Osteocyte (in vitro differentiated cells): ENCODE results near the gene GSTK1. TPM values are rescaled to one million over a fixed set of nuclear protein-coding genes. Genes with fewer than 3 reads are reported as not detected.
"Not testable (repeated sequence)": the region's sequence is repeated elsewhere in the genome, so short reads cannot be mapped to it uniquely, and the experiment has no call there.

ENCODE experiments used
- DNase-seq: peaks from one replicate; pipeline ENCODE4 v3.0.0; 2021; ENCODE audit warnings: mixed read lengths; ENCODE audit not compliant: unreplicated experiment; ENCODE audit errors: extremely low spot score
- H3K27ac Mint-ChIP-seq: one replicate; pipeline ENCODE4 v1.8.0; 2021; ENCODE audit warnings: mild to moderate bottlenecking, mixed read lengths; ENCODE audit not compliant: unreplicated experiment
- H3K27me3 Mint-ChIP-seq: one replicate; pipeline ENCODE4 v1.8.0; 2021; ENCODE audit warnings: mixed read lengths; ENCODE audit not compliant: unreplicated experiment
- H3K36me3 Mint-ChIP-seq: one replicate; pipeline ENCODE4 v1.8.0; 2021; ENCODE audit warnings: mixed read lengths; ENCODE audit not compliant: unreplicated experiment
- H3K4me1 Mint-ChIP-seq: one replicate; pipeline ENCODE4 v1.8.0; 2021; ENCODE audit warnings: mixed read lengths; ENCODE audit not compliant: unreplicated experiment
- H3K4me3 Mint-ChIP-seq: one replicate; pipeline ENCODE4 v1.8.0; 2021; ENCODE audit warnings: mild to moderate bottlenecking, moderate library complexity, mixed read lengths; ENCODE audit not compliant: unreplicated experiment
- H3K9me3 Mint-ChIP-seq: one replicate; pipeline ENCODE4 v1.8.0; 2021; ENCODE audit warnings: mixed read lengths; ENCODE audit not compliant: unreplicated experiment
- CTCF ChIP-seq: fragments of 200-600 bp; sonication (generic); IDR thresholded peaks from 2 replicates; pipeline ENCODE4 v1.5.0; 2021; ENCODE audit warnings: antibody characterized with exemption, mild to moderate bottlenecking, moderate library complexity
- total RNA-seq: library from RNA; stranded (reverse); gene quantifications from 2 replicates; pipeline ENCODE4 v1.2.1, GENCODE V29; 2021

GSTK1 gene
- total RNA-seq, 1 donor from 2014 or later: 141 TPM

DNA sequence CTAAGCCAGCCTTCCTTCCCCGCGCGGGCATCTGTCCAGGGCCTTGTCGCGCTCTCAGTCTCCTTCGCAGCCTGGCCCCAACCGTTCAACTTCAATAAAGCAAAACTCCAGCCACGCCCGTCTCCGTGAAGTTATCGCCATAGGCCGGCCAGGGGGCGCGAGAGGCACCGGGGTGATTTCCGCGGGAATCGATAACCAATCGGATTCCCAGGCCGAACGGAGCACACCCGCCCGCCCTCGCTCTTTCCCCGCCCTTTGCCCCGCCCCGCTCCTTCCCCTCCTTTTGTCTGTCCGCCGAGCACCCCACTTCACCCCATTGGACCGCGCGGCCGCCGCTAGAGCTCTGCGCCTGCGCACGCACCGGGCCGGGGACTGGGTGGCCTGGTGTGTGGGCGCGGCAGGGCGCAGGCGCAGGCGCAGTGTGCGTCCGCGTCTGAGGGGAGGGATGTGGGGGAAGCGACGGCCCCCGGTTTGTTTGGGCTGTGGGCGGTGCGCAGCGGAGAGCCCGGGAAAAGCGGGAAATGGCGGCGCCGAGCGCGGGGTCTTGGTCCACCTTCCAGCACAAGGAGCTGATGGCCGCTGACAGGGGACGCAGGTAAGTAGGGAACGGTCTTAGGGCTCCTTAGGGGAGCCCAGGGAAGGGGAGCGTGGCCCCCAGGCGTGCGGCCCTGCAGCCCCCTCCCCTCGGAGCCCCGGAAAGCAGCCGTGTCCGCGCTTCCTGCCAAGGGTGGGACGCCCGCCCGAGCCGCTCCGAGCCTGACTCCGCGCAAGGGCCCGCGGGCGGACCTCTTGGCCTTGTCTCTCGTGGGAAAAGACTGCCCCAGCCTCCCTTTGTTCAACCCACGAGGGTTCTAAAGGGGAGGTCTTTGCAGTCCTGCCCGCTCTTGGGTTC lies 24.9 kb downstream of the GSTK1 start, which contains the start of gene CASP2:
CASP2 (plus strand) TSS at position 417 of the 892 bp plus-strand sequence; CDS start at position 522, 105 bp downstream.
- Mint-ChIP-seq H3K27me3 (no peaks in the 10 kb centered on the region), H3K4me1 (peaks cover 38% of the 10 kb centered on the region), H3K4me3 (peak within 1 kb of the TSS; percentile 87), H3K9me3 (no peaks in the 10 kb centered on the region), H3K27ac (peak within 1 kb of the TSS; percentile 90), H3K36me3 (peaks cover 14% of the 10 kb centered on the region)
- TF ChIP-seq CTCF: peak; percentile 51
- peak; percentile 99 for DNase-seq

GRCh38 chr7:143288836-143289235 lies 25.6 kb downstream of the GSTK1 start:
- Mint-ChIP-seq H3K9me3 (no peaks in the 10 kb centered on the region), H3K4me3 (peak overlapping the region; percentile 87), H3K4me1 (peaks cover 35% of the 10 kb centered on the region), H3K27ac (peak overlapping the region; percentile 86), H3K27me3 (no peaks in the 10 kb centered on the region), H3K36me3 (peaks cover 17% of the 10 kb centered on the region)
- no peak for DNase-seq
- TF ChIP-seq CTCF: no peak

- Mint-ChIP-seq H3K27me3 (no peaks in the 10 kb centered on the region), H3K27ac (peak overlapping the region; percentile 86), H3K4me3 (peak overlapping the region; percentile 87), H3K9me3 (no peaks in the 10 kb centered on the region), H3K36me3 (peaks cover 23% of the 10 kb centered on the region), H3K4me1 (peaks cover 33% of the 10 kb centered on the region)
- DNase-seq: no peak
- no peak for TF ChIP-seq CTCF
Measured at GRCh38 chr7:143289421-143289820, 26.2 kb downstream of the GSTK1 start.

GRCh38 chr7:143289888-143290287 lies 26.6 kb downstream of the GSTK1 start:
- H3K27me3 Mint-ChIP-seq: not testable (repeated sequence)

DNA sequence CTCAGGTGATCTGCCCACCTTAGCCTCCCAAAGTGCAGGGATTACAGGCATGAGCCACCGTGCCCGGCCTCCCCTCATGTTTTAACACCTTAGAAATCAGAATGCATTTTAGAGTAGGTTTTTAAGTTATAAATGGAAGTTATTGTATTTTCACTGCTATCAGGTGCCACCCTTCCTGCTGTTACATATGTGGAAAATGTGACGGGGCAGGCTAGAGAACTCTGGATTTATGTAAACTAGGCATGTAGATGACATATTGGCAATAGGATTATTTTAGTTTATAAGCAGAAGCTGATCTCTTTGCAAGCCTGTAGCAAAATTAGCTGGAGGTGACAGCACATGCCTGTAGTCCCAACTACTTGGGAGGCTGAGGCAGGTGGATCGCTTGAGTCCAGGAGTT lies 27.1 kb downstream of the GSTK1 start:
- Mint-ChIP-seq H3K9me3 (no peaks in the 10 kb centered on the region), H3K27me3 (no peaks in the 10 kb centered on the region), H3K36me3 (peaks cover 31% of the 10 kb centered on the region), H3K27ac (no peak overlapping the region), H3K4me3 (peak overlapping the region; percentile 22), H3K4me1 (peaks cover 32% of the 10 kb centered on the region)
- DNase-seq: no peak
- no peak for TF ChIP-seq CTCF

More at GRCh38 chr7:143289888-143290287, 26.6 kb downstream of the GSTK1 start:
- not testable (repeated sequence) for DNase-seq, H3K9me3 Mint-ChIP-seq
- Mint-ChIP-seq H3K27ac (peak overlapping the region; percentile 86), H3K4me3 (peak overlapping the region; percentile 87), H3K4me1 (peaks cover 33% of the 10 kb centered on the region), H3K36me3 (peaks cover 27% of the 10 kb centered on the region)
